ENCODE results near the gene NAV3. TPM values are rescaled to one million over a fixed set of nuclear protein-coding genes. Genes with fewer than 3 reads are reported as not detected.

Gene NAV3
- total and polyA plus RNA-seq, 2 experiments from 2014 or later, result 1.2 to 9.0 TPM

GRCh38 chr12:78187741-78188140, 357.0 kb downstream of the NAV3 start:
- no peak overlapping the region for H3K27ac ChIP-seq
- TF ChIP-seq CTCF (IDR thresholded peaks at IDR 0.05; ENCODE audit: low read depth, low read length), result no peak

DNA sequence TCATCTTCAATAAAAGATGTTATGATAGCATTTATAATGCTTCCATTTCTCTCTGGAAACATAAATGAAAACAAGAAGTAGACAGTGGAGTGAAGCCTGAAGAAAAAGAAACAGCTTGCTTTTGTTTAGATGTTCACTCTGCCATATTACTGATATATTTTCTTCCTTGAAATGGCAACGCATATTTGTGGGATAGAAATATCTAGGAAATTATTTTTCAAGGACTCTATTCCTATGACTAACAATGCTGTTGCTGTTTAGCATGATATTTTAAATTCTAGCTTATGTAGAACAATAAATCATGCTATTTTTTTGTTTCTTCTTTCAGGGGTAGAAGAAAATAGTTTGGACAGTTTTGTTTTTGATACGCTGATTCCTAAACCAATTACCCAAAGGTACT, 359.0 kb downstream of the NAV3 start:
- no peak overlapping the region for H3K4me3 ChIP-seq
- H3K27me3 ChIP-seq, result no peaks in the 10 kb centered on the region
- no peak overlapping the region for H3K27ac ChIP-seq
- no peaks in the 10 kb centered on the region for H3K9me3 ChIP-seq (ENCODE audit: low read depth)
- DNase-seq (ENCODE audit: low read depth in 1 of 2, low spot score in 1 of 2), result no peak
- no peaks in the 10 kb centered on the region for H3K4me1 ChIP-seq (ENCODE audit: low read depth)
- H3K36me3 ChIP-seq, result no peaks in the 10 kb centered on the region
- TF ChIP-seq CTCF (IDR thresholded peaks at IDR 0.05; ENCODE audit: low read depth, low read length), result no peak

More at GRCh38 chr12:78187741-78188140, 357.0 kb downstream of the NAV3 start:
- H3K4me1 ChIP-seq (ENCODE audit: low read depth), result no peaks in the 10 kb centered on the region
- no peak overlapping the region for H3K4me3 ChIP-seq
- no peaks in the 10 kb centered on the region for H3K27me3 ChIP-seq
- no peaks in the 10 kb centered on the region for H3K9me3 ChIP-seq (ENCODE audit: low read depth)
- no peaks in the 10 kb centered on the region for H3K36me3 ChIP-seq
- no peak for DNase-seq (ENCODE audit: low read depth in 1 of 2, low spot score in 1 of 2)

DNA sequence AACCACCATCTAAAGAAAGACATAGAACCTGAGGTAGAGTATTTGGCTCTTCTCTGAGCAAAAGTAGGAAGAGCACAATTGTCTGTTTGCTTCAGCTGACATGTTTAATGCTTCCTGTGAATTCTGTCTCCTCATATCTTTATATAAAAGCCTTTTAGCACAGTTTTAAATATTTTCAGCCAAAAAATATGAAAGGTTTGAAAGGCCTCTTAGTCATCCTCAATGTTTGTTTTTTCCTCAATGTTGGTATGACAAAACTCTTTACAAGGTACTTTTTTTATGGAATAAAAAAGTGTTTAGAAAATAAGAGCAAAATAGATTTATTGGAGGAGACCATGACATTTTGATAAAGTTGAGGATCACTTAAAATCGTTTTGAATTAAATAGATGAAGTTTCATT, 360.9 kb downstream of the NAV3 start:
- Histone ChIP-seq H3K27ac (no peak overlapping the region), H3K4me3 (no peak overlapping the region), H3K9me3 (ENCODE audit: low read depth) (no peaks in the 10 kb centered on the region), H3K4me1 (ENCODE audit: low read depth) (no peaks in the 10 kb centered on the region), H3K36me3 (no peaks in the 10 kb centered on the region), H3K27me3 (no peaks in the 10 kb centered on the region)
- no peak for TF ChIP-seq CTCF (IDR thresholded peaks at IDR 0.05; ENCODE audit: low read depth, low read length)
- no peak for DNase-seq (ENCODE audit: low read depth in 1 of 2, low spot score in 1 of 2)

GRCh38 chr12:78192979-78193378, 362.3 kb downstream of the NAV3 start:
- H3K4me3 ChIP-seq, result no peak overlapping the region
- H3K9me3 ChIP-seq (ENCODE audit: low read depth), result no peaks in the 10 kb centered on the region
- H3K4me1 ChIP-seq (ENCODE audit: low read depth), result no peaks in the 10 kb centered on the region
- no peaks in the 10 kb centered on the region for H3K27me3 ChIP-seq
- no peak overlapping the region for H3K27ac ChIP-seq
- no peaks in the 10 kb centered on the region for H3K36me3 ChIP-seq
- no peak for TF ChIP-seq CTCF (IDR thresholded peaks at IDR 0.05; ENCODE audit: low read depth, low read length)
- no peak for DNase-seq (ENCODE audit: low read depth in 1 of 2, low spot score in 1 of 2)

DNA sequence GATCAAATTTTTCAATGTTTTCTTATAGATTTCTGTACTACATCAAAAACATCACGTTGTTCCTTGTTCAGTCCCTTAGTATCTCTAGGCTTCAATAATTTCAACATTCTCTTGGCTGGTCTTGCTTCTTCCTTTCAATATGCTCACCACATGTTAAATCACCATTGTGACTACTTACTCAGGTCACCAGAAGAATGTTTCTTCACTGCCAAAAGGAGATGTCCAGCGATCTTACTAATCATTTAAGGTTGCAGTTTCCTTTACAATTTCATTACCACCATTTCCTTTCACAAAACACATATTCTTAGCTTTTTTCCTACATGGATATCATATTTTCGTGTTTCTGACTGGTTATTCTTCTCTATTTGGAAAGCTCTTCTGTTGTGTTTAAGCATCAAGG, 363.8 kb downstream of the NAV3 start:
- H3K36me3 ChIP-seq, result no peaks in the 10 kb centered on the region
- no peak for TF ChIP-seq CTCF (IDR thresholded peaks at IDR 0.05; ENCODE audit: low read depth, low read length)
- H3K4me1 ChIP-seq (ENCODE audit: low read depth), result no peaks in the 10 kb centered on the region
- H3K27me3 ChIP-seq, result no peaks in the 10 kb centered on the region
- H3K9me3 ChIP-seq (ENCODE audit: low read depth), result no peaks in the 10 kb centered on the region
- DNase-seq (ENCODE audit: low read depth in 1 of 2, low spot score in 1 of 2), result peak in 1 of 2 donors; percentile 93
- no peak overlapping the region for H3K27ac ChIP-seq
- no peak overlapping the region for H3K4me3 ChIP-seq

GRCh38 chr12:78198896-78199295, 368.2 kb downstream of the NAV3 start:
- no peak for TF ChIP-seq CTCF (IDR thresholded peaks at IDR 0.05; ENCODE audit: low read depth, low read length)
- H3K4me3 ChIP-seq, result no peak overlapping the region
- H3K9me3 ChIP-seq (ENCODE audit: low read depth), result no peaks in the 10 kb centered on the region
- no peaks in the 10 kb centered on the region for H3K4me1 ChIP-seq (ENCODE audit: low read depth)
- H3K27me3 ChIP-seq, result no peaks in the 10 kb centered on the region
- H3K27ac ChIP-seq, result no peak overlapping the region
- no peaks in the 10 kb centered on the region for H3K36me3 ChIP-seq
- DNase-seq (ENCODE audit: low read depth in 1 of 2, low spot score in 1 of 2), result no peak

Measured in cardiac muscle cell (in vitro differentiated cells and primary cell).